GM19043 (cell line): ENCODE data around the gene LPXN.
A peak's percentile ranks its signal among the peaks of the same experiment; 100 is the strongest.
"Not testable (repeated sequence)": the region's sequence is repeated elsewhere in the genome, so short reads cannot be mapped to it uniquely, and the experiment has no call there.

Experiments used
- ATAC-seq: cut with Tn5 transposase; IDR thresholded peaks from one replicate; pipeline ENCODE4 v1.9.1; 2021; ENCODE audit warnings: low read depth; ENCODE audit not compliant: unreplicated experiment

Gene LPXN

DNA sequence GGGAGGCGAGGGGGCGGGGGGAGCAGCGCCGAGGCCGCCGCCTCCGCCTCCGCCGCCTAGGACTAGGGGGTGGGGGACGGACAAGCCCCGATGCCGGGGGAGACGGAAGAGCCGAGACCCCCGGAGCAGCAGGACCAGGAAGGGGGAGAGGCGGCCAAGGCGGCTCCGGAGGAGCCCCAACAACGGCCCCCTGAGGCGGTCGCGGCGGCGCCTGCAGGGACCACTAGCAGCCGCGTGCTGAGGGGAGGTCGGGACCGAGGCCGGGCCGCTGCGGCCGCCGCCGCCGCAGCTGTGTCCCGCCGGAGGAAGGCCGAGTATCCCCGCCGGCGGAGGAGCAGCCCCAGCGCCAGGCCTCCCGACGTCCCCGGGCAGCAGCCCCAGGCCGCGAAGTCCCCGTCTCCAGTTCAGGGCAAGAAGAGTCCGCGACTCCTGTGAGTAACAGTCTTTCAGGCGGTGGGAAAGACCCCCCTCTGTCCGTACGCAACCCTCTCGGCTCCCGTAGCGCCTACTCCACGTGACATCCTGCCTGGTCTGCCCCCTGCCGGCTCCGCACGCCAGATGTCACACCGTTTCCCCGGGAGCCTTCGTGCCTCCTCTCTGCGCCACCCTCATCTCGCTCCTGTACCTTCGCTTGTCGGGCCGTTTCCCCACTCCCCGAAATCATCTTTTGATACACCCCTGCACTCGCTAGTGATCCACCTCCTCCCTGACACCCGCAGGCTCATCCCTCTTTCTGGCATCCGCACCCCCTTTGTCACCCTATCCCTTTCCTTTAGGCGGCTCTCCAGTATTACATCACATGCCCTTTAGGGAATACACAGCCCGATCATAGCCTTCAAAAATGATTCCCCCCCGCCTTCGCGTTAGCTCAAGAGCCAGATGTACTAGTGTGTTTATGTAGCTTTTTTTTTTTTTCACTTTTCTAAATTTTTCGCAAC lies 3.8 kb upstream of the LPXN start:
- ATAC-seq = peak; percentile 30

DNA sequence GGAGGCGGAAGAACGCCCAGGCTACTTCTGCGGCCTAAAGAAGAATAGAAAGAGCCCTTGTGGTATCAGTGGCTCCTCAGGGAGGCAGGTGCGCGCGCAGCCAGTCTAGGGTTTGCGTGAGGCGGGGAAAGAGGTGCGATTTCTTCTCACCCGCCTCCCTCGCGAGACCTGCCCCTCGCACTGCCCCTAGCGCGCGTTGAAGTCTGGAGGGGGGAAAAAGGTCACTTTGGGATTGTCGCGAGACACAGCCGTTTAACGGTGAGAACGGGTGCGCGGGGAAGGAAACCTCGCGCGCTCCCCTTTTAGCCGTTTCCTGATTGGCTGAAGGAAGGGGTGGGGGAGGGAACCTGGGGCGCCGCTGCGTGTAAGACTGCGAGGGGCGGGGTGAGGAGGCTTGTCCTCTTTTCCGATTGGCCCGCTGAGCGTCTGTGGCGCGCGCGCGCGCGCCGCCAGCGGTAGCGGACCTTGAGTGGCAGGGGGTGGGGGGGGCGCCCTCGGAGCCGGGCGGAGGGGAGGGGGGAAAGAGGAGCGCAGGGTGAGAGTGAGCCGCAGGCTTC lies 3.1 kb upstream of the LPXN start, which contains the start of gene ZFP91:
TSS of gene ZFP91 (plus strand) at position 429 of the 557 bp plus-strand sequence. CDS start 219 bp downstream, outside the sequence.
- ATAC-seq = peak; percentile 25

DNA sequence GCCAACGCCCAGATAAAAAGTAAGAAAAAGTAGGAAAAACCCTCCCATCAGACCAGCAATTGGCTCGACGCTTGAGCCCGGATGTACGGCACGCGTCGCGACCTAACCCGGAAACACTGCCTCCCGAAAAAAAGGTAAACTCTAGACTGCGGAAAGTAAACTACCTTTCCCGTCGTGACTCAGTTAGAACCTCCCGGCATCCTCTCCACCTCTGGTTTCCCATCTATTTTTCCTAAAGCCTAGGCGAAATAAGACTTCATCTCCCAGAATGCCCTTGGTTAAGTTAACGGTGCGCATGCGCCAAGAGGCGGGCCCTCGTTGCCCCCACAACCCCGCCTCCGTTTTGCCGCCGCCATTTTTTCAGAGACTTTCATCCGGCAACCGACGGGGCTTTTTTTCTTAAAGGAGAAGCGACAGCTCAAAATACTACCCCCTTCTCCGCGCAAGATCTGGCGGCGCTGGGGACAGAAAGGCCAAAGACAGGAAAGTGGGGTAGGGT lies 2.5 kb upstream of the LPXN start:
- peak; percentile 31 for ATAC-seq

DNA sequence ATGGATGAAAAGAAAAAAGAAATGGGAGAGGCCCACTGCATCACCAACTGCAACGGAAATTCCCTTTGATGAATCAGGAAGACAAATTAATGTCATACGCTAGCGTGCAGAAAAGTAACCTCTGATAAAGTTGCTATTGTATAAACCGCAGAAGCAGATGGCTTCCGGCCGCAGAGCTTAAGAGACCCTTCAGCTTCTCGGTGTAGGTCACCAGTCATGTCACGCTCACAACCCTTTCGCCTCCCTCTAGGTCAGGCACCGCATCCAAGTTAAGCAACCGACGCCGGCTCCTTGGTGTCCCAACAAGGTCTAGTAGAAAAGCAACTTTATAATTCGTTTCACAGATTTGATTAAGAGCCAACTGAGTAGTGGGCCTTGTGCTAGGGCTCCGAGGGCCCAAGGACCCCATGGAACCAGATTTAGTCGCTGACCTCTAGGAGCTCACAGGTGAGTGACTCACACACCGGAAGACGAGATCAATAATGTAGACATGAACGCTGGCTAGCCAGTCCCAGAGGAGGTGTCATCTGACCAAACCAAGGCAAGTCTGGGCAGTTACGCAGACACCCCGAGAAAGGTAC lies 2.0 kb upstream of the LPXN start:
- peak; percentile 41 for ATAC-seq

DNA sequence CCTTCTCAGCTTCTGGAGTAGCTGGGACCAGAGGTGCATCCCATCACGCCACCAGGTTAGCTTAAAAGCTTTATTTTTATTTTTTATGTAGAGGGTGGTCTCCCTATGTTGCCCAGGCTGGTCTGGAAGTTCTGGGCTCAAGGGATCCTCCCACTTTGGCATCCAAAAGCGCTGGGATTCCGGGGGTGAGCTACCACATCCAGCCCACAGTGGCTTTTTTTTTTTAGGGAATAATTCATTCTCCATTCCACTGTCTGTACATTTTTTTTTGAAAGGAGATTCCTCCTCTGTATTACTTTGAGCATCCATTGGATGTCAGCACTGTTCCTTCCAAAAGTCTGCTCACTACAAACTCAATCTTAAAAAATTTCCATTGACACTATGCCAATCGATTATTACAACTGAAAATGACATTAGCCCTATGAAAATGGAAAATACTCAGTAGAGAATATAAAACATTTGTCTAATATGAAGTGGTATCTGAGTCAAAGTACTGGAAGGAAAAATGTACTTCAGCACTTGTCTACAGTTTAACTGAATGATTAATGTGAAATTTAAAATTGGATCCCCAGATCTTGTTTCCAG lies 1.3 kb upstream of the LPXN start:
- no peak for ATAC-seq

DNA sequence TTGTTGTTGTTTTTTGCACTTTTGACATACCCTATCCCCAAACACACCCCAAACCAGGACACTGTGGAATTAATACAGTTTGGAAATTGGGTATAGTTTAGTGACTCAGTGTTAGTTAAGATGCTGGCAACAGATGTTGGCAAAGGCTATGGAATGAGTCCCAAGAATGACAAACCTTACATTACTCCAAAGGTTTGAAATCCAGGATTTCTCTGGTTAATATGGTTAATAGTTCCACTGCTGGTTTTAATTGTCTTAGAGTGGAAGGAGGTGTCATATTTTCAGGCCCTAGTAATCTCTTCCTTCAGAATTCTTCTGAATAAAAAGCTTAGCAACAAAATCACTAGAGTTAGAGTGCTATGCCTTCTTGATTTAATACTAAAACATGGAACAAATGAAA lies 775 bp downstream of the LPXN start:
- no peak for ATAC-seq

DNA sequence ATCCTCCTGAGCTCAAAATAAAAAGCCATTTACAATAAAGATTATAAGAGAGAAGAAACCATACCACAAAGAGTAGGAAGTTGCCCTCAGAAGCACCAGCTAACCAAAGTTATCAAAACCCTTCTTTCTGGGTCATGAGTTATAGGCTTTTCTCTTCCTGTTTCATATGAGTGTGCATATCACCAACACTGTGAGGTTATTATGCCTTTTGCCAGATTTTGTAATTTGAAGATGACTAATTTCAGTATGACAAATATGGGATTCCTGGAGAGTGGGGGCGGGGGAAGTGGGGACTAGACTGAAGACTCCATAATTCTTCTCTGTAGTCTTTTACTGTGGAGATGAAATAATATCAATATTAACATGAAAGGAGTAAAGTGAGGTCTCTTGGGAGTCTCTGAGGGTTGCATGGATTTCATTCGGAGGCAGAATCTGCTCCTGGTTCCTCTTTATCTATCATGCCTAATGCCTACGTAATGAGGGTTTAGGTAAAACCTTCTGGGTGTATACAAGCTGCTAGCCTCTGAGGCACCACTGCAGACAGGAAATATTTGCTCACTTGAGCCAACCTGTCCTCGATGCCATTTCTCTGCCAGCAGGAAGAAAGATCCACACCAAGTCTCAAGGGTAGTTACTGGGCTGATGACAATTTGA lies 2.1 kb downstream of the LPXN start:
- peak; percentile 21 for ATAC-seq

DNA sequence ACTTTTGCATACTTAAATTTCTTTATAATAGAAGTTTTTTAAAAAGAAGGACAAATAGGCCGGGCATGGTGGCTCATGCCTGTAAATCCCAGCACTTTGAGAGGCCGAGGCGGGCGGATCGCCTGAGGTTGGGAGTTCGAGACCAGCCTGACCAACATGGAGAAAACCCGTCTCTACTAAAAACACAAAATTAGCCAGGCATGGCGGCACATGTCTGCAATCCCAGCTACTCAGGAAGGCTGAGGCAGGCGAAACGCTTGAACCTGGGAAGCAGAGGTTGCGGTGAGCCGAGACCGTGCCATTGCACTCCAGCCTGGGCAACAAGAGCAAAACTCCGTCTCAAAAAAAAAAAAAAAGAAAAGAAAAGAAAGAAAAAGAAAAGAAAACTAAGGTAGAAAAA lies 2.8 kb downstream of the LPXN start:
- not testable (repeated sequence) for ATAC-seq

DNA sequence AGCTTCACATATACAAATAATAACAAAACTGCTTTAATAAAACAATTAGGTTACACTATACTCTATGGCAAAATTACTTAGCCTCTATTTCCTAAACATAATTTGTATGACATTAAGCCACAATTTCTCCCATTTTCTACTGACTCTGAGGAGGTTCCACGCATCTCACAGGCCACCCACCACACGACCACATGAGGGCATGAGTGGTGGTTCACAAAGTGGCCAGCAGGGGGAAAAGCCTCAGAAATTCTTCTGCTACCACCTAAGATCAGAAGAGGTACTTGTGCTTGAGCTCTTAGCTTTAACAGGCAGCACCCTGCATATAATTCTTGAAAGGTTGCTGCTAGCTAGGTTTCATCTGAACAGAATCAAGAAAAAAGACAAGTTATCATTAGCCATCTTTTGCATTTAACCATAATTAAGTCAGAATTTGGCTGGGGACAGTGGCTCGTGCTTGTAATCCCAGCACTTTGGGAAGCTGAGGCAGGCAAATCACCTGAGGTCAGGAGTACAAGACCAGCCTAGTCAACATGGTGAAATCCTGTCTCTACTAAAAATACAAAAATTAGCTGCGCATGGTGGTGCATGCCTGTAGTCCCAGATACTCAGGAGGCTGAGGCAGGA lies 7.7 kb downstream of the LPXN start:
- no peak for ATAC-seq

DNA sequence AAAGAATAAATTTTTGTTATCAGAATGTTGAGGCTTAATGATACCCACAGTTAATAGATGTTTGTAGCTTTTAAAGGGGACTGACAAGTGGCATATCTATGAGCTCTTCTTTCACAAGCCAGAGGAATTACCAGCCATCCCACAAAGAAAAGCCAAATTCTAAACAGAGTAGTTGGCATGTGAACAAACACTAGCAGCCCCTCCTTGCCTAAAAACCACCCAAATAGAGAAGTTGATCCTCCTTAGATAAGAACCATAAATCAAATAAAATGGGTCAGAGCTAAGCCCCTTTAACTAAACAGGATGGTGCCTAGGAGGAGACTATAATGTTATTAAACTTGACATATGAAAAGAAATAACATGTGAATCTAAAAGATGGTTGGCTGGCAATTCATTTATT lies 11.4 kb downstream of the LPXN start:
- ATAC-seq = no peak

DNA sequence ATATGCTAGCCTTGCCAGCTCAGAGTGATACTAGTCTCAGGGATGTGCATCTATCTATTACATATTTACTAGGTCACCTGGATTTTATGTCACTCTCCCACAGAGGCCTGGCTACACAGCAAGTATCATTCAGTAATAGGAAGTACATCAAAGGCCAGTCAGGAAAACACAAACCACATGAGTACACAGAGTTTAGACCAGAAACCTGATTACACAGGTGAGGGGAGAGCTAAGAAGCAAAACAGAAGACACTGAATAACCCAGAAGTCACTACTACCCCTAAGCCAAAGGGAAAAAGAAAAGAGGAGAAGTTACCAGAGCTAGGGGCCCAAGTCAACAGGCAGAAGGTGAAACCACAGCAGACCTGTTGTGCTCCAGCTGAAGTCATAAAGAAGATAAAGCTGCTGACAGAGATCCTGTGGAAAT lies 13.3 kb downstream of the LPXN start:
- peak; percentile 91 for ATAC-seq

DNA sequence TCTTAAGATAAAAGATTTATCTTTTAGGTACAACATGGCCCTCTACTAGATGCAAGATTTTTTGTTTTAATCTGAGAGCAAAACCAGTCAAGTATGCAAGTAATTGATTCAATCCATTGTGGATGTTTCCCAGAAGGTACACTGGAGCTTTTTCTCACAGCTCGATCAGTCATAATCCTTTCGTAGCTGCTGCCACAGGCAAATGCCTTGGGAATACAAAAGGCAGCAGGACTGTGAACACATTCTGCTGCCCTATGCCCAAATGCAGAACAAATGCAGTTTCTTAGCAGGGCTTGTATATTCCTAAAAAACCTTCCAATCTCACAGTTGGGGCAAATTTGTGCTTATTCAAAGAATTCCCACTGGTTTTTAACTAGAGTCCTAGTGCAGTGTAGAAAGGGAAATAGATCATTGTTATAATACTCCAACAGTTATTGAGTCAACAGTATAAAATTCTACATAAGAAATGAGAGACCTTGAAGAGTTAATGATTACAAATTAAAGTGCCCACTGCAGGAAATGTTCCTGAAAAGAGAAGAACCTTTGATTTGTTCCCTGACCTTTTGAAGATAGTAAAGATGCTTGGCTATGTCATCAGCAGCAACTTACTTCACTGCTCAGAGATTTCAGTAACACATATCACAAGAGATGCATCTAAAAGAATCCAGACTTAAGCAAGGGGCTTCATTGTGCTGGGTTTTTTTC lies 14.1 kb downstream of the LPXN start:
- no peak for ATAC-seq

DNA sequence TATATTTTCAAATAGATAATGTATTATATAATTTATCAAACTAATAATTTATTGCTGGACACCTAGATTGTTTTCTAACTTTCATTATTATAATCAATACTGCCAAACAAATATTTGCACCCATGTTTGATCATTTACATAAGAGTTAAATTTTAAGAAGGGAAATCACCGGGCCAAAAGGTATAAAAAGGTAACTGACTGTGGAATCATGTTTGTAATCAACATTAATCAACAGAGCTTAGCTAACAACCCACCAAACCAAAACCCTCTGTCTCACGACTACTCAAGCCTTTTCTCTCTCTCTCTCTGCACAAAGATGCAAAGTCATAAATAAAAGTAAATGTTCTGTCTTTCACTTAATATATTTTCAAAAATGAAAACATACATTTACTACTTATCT lies 14.8 kb downstream of the LPXN start:
- no peak for ATAC-seq

DNA sequence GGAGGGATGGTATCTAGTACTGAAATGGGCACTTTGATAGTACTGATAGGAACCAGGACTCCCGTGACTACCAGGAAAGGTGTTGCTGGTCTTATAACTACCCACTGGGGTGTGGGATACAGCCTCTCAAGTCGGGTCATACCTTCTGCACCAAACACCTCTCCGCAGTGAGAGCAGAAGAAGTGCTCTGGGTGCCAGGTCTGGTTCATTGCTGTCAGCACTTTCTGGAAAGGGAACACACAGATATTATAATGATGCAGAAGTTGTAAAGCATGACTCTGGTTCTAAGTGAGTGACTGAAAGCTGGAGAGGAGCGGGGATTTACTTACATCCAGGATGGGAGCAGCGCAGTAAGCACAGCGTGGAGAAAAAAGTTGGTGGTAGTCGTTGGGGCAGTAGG lies 26.0 kb downstream of the LPXN start:
- no peak for ATAC-seq

DNA sequence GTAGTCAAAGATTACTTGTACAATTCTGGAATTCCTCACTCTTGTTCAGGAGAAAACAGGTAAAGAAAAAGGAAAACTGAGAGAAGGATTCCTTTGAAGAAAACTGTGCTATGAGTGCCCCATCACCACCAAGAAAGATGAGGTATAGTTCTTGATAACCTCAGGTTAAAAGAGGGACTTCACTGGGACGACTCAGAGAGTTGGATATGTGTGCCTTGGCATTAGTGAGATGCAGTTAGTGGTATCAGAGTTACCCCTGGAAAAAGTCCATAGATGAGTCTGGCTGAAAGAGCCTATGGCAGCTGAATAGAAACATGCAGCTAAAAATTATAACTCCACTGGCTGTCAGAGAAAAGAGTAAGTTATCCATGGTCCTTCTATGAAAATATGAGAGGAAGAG lies 28.8 kb downstream of the LPXN start:
- no peak for ATAC-seq

DNA sequence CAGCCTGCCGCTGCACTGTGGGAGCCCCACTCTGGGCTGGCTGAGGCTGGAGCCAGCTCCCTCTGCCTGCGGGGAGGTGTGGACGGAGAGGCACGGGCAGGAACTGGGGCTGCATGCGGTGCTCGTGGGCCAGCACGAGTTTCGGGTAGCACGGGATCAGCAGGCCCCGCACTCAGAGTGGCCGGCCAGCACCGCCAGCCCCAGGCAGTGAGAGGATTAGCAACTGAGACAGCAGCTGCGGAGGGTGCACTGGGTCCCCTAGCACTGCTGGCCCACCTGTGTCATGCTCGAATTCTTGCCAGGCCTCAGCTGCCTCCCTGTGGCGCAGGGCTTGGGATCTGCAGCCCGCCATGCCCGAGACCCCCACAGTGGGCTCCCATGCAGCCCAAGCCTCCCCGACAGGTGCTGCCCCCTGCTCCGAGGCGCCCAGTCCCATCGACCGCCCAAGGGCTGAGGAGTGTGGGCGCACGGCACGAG lies 43.8 kb downstream of the LPXN start:
- no peak for ATAC-seq

DNA sequence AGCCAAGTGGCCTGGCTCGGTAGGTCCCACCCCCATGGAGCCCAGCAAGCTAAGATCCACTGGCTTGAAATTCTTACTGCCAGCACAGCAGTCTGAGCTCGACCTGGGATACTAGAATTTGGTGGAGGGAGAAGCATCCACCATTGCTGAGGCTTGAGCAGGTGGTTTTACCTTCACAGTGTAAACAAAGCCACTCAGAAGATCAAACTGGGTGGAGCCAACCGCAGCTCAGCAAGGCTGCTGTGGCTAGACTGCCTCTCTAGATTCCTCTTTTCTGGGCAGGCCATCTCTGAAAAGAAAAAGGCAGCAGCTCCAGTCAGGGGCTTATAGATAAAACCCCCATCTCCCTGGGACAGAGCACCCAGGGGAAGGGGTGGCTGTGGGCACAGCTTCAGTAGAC lies 45.4 kb downstream of the LPXN start:
- no peak for ATAC-seq

DNA sequence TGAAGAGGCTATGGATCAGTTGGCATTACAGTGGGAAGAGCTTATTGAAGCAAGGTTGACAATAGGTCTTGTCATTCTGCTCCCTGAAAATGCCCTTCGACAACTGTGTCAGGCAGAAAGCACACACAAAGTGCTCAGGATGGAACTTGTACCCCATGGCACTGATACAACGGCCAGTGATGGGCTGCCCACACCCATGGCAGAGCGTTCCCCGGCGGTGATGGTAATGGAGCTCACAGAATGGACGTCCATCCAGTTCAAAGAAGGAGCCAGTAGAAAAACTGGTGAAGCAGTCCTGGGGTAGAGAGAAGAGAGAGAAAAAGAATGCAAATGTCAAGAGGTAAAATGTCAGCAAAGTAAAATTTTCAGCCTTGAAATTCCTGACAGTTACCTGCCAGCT lies 48.2 kb downstream of the LPXN start:
- ATAC-seq = no peak

DNA sequence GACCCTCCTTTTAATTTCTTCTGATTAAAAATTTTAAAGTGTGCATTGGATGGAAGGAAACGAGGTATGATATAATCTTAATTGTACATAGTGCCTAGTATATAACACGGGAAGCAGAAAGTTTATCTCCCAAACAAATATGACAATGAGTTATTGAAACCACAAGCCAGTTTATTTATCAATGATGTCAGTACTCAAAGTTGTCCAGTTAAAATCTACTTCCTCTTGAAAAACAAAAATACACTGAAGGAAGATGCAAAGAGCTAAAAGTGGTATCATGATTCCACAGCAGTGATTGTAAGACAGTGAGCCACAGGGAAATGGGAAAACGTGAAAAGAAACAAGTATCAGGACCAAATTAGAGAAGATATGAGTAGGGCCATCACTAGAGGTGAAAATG lies 48.9 kb downstream of the LPXN start:
- ATAC-seq = no peak
